A549 (cell line): ENCODE data around the gene ARAP1. TPM values are rescaled to one million over a fixed set of nuclear protein-coding genes. Genes with fewer than 3 reads are reported as not detected.

Source experiments
- ATAC-seq, 2 experiments: fragments of 200-7000 bp in 1 of 2; fragments of >200 bp in 1 of 2; cut with Nextera tagmentation in 1 of 2; cut with Tn5 transposase in 1 of 2; 3 replicates each; pipeline versions ENCODE4 v1.8.0 to v1.9.1; 2018 to 2020; ENCODE audit warnings: mild to moderate bottlenecking in 1 of 2, moderate library complexity in 1 of 2
- CTCF ChIA-PET: fragments of 300-600 bp; sonication (Branson Sonifier 250); formaldehyde crosslinking; extraction: SDS; loops from one replicate; lab custom pipeline; 2021; ENCODE audit warnings: antibody characterized with exemption, inconsistent platforms; lab: Yijun Ruan, JAX
- POLR2A ChIA-PET: fragments of 350-600 bp; formaldehyde crosslinking; extraction: SDS; loops from one replicate; lab custom pipeline; 2021; ENCODE audit warnings: antibody characterized with exemption, inconsistent platforms; lab: Yijun Ruan, JAX
- DNase-seq, 2 experiments: peaks; one replicate each; pipeline versions ENCODE4 v3.0.0 to v3.0.0-alpha.2; 2011 to 2016; ENCODE audit warnings: low read depth in 1 of 2, low spot score in 1 of 2
- FAIRE-seq: peaks from 2 replicates; lab custom pipeline; 2011; peaks lifted over from hg19 to GRCh38; lab: Jason Lieb, UNC
- H3K27ac ChIP-seq, 2 experiments: fragments of >200 bp; sonication (Bioruptor Twin); formaldehyde crosslinking; 3 replicates each; pipeline ENCODE4 v1.5.1; 2016 to 2017
- H3K4me1 ChIP-seq: fragments of >200 bp; sonication (Bioruptor Twin); formaldehyde crosslinking; 3 replicates; pipeline ENCODE4 v1.6.1; 2016
- H3K4me2 ChIP-seq: fragments of >200 bp; sonication (Bioruptor Twin); formaldehyde crosslinking; 3 replicates; pipeline ENCODE4 v1.6.1; 2016
- H3K4me3 ChIP-seq: fragments of >200 bp; sonication (Bioruptor Twin); formaldehyde crosslinking; 3 replicates; pipeline ENCODE4 v1.5.1; 2016
- H3K9me3 ChIP-seq: fragments of >200 bp; sonication (Bioruptor Twin); formaldehyde crosslinking; 3 replicates; pipeline ENCODE4 v1.6.1; 2016
- CBX2 ChIP-seq: fragments of 200-600 bp; sonication (generic); IDR thresholded peaks from 2 replicates; pipeline ENCODE4 v1.6.1; 2016; ENCODE audit warnings: low read depth, mild to moderate bottlenecking, borderline replicate concordance
- CHD2 ChIP-seq: fragments of 150-350 bp; IDR thresholded peaks from 2 replicates; pipeline ENCODE4 v1.6.1; 2014; ENCODE audit warnings: low read length; ENCODE audit not compliant: partially characterized antibody
- EP300 ChIP-seq, 2 experiments: fragments of >200 bp; sonication (Bioruptor Twin); formaldehyde crosslinking; IDR thresholded peaks; 2 replicates in 1 of 2; 3 replicates in 1 of 2; pipeline ENCODE4 v1.6.1; 2016 to 2017
- ESRRA ChIP-seq: fragments of 150-350 bp; IDR thresholded peaks from 2 replicates; pipeline ENCODE4 v1.6.1; 2014; ENCODE audit warnings: mild to moderate bottlenecking, low read length, borderline replicate concordance
- FOSB ChIP-seq: fragments of 250-450 bp; sonication (Bioruptor Pico); IDR thresholded peaks from 2 replicates; pipeline ENCODE4 v1.5.0; 2020; ENCODE audit warnings: mild to moderate bottlenecking, moderate library complexity
- FOXS1 ChIP-seq: fragments of 250-450 bp; sonication (Bioruptor Pico); IDR thresholded peaks from 2 replicates; pipeline ENCODE4 v1.5.0; 2020; ENCODE audit warnings: mild to moderate bottlenecking, moderate library complexity
- HDAC2 ChIP-seq: fragments of 200-600 bp; sonication (generic); IDR thresholded peaks from 2 replicates; pipeline ENCODE4 v1.6.1; 2016
- HOXB13 ChIP-seq: fragments of 250-450 bp; sonication (Bioruptor Pico); IDR thresholded peaks from 2 replicates; pipeline ENCODE4 v1.5.0; 2020; ENCODE audit warnings: low read depth, mild to moderate bottlenecking, moderate library complexity
- JUNB ChIP-seq: fragments of >200 bp; sonication (Bioruptor Twin); formaldehyde crosslinking; IDR thresholded peaks from 2 replicates; pipeline ENCODE4 v1.6.1; 2016
- KDM1A ChIP-seq: fragments of 200-600 bp; sonication (generic); IDR thresholded peaks from 2 replicates; pipeline ENCODE4 v1.6.1; 2016; ENCODE audit warnings: low read depth, mild to moderate bottlenecking
- KDM5A ChIP-seq: fragments of 200-600 bp; sonication (generic); IDR thresholded peaks from 2 replicates; pipeline ENCODE4 v1.6.1; 2016; ENCODE audit warnings: antibody characterized with exemption, mild to moderate bottlenecking
- PHF8 ChIP-seq: fragments of 200-600 bp; sonication (generic); IDR thresholded peaks from 2 replicates; pipeline ENCODE4 v1.6.1; 2016; ENCODE audit warnings: low read depth, mild to moderate bottlenecking, antibody characterized with exemption, moderate library complexity, borderline replicate concordance
- POLR2A ChIP-seq: IDR thresholded peaks from 2 replicates; pipeline ENCODE4 v1.6.1; 2012; ENCODE audit warnings: mild to moderate bottlenecking, low read length
- POLR2AphosphoS2 ChIP-seq: conservative IDR thresholded peaks from 2 replicates; pipeline ENCODE4 v1.6.1; 2012; ENCODE audit warnings: low read length, improper control_type of control experiment, inconsistent platforms
- RNF2 ChIP-seq: fragments of 200-600 bp; sonication (generic); IDR thresholded peaks from 2 replicates; pipeline ENCODE4 v1.6.1; 2016; ENCODE audit warnings: low read depth, mild to moderate bottlenecking, antibody characterized with exemption, moderate library complexity, borderline replicate concordance
- TFCP2L1 ChIP-seq: fragments of 250-450 bp; sonication (Bioruptor Pico); IDR thresholded peaks from 2 replicates; pipeline ENCODE4 v1.5.0; 2021; ENCODE audit warnings: mild to moderate bottlenecking
- TP53 ChIP-seq: fragments of 250-450 bp; sonication (Bioruptor Pico); IDR thresholded peaks from 2 replicates; pipeline ENCODE4 v1.5.0; 2021; ENCODE audit warnings: mild to moderate bottlenecking, moderate library complexity
- ZFP36 ChIP-seq: fragments of 450-650 bp; IDR thresholded peaks from 2 replicates; pipeline ENCODE4 v1.6.1; 2014; ENCODE audit warnings: borderline replicate concordance; ENCODE audit not compliant: partially characterized antibody
- WGBS: methylation state at CpG from one replicate; pipeline ENCODE4 v1.1.6; 2017; ENCODE audit errors: missing lambda C conversion rate; 5-methylcytosine and 5-hydroxymethylcytosine counted together
- polyA plus RNA-seq, 4 experiments: library from polyadenylated mRNA; depleted of rRNA in 3 of 4; stranded (reverse); fragments of >200 nt; fragmentation: RNase III in 1 of 4; extraction: RNeasy Plus Mini Kit Qiagen cat#74134 plus additional on column Dnase treatment in 1 of 4; gene quantifications; 2 replicates in 3 of 4; 3 replicates in 1 of 4; pipeline ENCODE4 v1.2.3, GENCODE V29; 2011 to 2017
- TF ChIP-seq, protein P1 (sequence below): fragments of >200 bp; sonication (Bioruptor Twin); formaldehyde crosslinking; IDR thresholded peaks from 3 replicates; pipeline ENCODE4 v1.5.1; 2016
- TF ChIP-seq, protein P2 (sequence below): fragments of >200 bp; sonication (Bioruptor Twin); formaldehyde crosslinking; IDR thresholded peaks from 2 replicates; pipeline ENCODE4 v1.6.1; 2016
- TF ChIP-seq, protein P3 (sequence below): fragments of 450-650 bp; IDR thresholded peaks from 2 replicates; pipeline ENCODE4 v1.6.1; 2014; ENCODE audit warnings: antibody characterized with exemption
- TF ChIP-seq, protein P4 (sequence below): fragments of >200 bp; sonication (Bioruptor Twin); formaldehyde crosslinking; IDR thresholded peaks from 3 replicates; pipeline ENCODE4 v1.6.1; 2016

ARAP1 gene
- polyA plus RNA-seq, 2 of the 4 experiments (the other 2 are of a cell fraction): 29.5 to 30.1 TPM

DNA sequence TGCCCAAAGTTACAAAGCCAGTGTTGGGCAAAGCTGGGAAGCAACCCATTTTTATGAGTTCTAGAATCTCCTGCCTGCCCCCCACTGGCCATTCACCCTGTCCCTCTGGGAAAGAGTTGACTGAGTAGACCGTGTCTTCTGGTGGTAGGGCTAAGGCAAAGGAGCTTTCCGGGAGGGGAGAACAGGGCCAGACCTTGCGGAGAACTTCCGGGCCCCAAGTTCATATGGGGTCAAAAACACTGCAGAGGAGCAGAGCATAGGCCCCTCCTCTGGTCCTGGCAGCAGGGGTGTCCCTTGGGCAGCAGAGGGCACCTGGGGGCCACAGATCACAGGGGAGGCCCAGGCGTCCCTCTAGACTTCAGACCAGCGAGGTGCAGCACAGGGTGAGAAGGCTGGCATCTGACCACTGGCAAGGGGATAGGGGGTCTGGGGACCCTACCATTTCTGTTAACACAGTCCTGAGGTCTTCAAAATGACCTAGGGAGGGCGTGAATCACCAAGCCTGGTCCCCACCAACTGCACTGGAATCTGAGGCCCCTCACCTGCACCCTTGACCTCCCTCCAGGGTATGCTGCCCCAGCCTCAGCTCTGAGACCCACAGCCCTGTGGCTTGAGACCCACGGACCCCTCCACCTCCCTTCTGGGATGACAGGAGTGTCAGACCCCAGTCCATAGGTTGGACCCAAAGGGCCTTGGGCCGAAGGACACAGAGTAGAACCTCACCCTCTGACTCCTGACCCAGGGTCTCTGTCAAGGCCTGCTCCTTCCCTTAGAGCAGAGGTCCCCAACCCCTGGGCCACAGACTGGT is 1.3 kb upstream of the ARAP1 start:
- Histone ChIP-seq H3K4me1 (peaks cover 27% of the 10 kb centered on the region), H3K4me2 (no peak overlapping the region; the same call in 2 of the 3 replicates), H3K9me3 (no peaks in the 10 kb centered on the region), H3K27ac (peak overlapping the region in 1 of 2 experiments; percentile 91; a peak in 2 of 6 replicates), H3K4me3 (no peak overlapping the region)
- ChIA-PET CTCF (interaction anchor here (1.1 to 1.9 kb wide), 4 partner anchors 10 to 40 kb away, joined by 3 to 14 read pairs (median 5); partner anchors contain the start of gene STARD10), POLR2A (no interaction called here)
- ATAC-seq: peak in 1 of 2 experiments; percentile 5; a peak in 3 of 6 replicates
- DNase-seq: no peak
- WGBS: 85% methylated on average over 9 of the region's 9 CpGs
- FAIRE-seq: no peak
- TF ChIP-seq POLR2A: no peak
- no peak for TF ChIP-seq KDM1A
- TF ChIP-seq, protein P1, sequence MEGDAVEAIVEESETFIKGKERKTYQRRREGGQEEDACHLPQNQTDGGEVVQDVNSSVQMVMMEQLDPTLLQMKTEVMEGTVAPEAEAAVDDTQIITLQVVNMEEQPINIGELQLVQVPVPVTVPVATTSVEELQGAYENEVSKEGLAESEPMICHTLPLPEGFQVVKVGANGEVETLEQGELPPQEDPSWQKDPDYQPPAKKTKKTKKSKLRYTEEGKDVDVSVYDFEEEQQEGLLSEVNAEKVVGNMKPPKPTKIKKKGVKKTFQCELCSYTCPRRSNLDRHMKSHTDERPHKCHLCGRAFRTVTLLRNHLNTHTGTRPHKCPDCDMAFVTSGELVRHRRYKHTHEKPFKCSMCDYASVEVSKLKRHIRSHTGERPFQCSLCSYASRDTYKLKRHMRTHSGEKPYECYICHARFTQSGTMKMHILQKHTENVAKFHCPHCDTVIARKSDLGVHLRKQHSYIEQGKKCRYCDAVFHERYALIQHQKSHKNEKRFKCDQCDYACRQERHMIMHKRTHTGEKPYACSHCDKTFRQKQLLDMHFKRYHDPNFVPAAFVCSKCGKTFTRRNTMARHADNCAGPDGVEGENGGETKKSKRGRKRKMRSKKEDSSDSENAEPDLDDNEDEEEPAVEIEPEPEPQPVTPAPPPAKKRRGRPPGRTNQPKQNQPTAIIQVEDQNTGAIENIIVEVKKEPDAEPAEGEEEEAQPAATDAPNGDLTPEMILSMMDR: 0 out of 3 replicates have a peak, but pooled peaks have one; percentile 5
- no peak for TF ChIP-seq POLR2AphosphoS2

DNA sequence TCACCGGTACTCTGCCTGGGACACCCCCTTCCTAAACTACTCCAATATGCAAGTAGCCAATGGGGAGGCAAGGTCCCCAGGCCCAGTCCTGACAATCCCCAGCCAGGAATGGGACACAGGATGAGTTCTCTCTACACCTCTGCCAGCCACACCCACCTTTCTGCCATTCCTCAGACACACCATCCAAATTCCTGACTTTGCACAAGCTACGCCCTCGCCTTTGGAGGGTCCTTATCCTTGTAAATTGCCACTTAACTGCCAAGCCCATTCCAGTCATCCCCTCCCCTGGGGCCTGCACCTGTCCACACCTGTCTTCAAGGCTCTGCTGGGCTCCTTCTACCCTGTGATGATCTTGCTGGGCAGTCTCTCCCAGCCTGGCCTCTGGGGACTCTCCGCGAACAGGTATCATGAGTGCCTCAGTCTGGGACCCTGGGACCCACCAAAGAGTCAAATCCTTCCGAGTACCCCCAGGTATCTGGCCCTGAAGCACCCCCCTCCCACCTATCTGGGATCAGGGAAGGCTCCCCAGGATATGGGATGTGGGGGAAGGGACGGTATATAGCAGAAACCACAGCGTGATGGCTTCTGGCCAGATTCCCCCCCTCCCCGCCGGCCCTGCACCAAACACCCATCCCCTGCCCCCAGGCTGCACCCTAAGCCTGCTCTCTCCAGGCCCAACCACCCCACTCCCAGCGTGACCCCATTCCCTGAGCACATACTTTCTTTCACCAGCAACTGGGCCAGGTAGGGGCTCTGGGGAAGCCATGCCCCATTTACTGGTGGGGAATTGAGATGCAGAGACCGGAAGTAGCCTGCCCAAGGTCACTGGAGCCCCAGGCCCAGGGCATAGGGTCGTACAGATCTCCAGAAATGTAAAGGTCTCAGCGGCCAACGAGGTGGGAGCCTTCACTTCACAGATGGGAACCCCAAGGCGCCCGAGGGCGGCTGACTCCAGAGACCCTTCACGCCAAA is 806 bp downstream of the ARAP1 start:
- peak overlapping the region; percentile 91 to 93 for H3K27ac ChIP-seq
- ChIA-PET CTCF (interaction anchor here (1.6 to 1.7 kb wide), 2 partner anchors 26 to 41 kb away, joined by 6 read pairs; no protein-coding TSS in a partner anchor), POLR2A (no interaction called here)
- H3K4me1 ChIP-seq: peaks cover 19% of the 10 kb centered on the region
- ATAC-seq (peak in 1 of 2 experiments; percentile 4; a peak in 3 of 6 replicates), DNase-seq (no peak), FAIRE-seq (no peak)
- 47% methylated on average over 13 of the region's 19 CpGs for WGBS
- peak overlapping the region; percentile 96 for H3K4me2 ChIP-seq
- TF ChIP-seq JUNB (no peak), EP300 (IDR thresholded peaks at IDR 0.05) (no peak), PHF8 (no peak), TFCP2L1 (CRISPR knock-in tag) (no peak), ZFP36 (no peak), FOXS1 (CRISPR knock-in tag) (no peak), ESRRA (no peak), RNF2 (no peak), HDAC2 (no peak), CHD2 (no peak), CBX2 (no peak), FOSB (CRISPR knock-in tag) (no peak), HOXB13 (CRISPR knock-in tag) (no peak), KDM5A (no peak), TP53 (CRISPR knock-in tag) (no peak)
- TF ChIP-seq, protein P2, sequence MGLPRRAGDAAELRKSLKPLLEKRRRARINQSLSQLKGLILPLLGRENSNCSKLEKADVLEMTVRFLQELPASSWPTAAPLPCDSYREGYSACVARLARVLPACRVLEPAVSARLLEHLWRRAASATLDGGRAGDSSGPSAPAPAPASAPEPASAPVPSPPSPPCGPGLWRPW: no peak
- TF ChIP-seq, protein P3, sequence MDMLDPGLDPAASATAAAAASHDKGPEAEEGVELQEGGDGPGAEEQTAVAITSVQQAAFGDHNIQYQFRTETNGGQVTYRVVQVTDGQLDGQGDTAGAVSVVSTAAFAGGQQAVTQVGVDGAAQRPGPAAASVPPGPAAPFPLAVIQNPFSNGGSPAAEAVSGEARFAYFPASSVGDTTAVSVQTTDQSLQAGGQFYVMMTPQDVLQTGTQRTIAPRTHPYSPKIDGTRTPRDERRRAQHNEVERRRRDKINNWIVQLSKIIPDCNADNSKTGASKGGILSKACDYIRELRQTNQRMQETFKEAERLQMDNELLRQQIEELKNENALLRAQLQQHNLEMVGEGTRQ: no peak
- TF ChIP-seq, protein P4, sequence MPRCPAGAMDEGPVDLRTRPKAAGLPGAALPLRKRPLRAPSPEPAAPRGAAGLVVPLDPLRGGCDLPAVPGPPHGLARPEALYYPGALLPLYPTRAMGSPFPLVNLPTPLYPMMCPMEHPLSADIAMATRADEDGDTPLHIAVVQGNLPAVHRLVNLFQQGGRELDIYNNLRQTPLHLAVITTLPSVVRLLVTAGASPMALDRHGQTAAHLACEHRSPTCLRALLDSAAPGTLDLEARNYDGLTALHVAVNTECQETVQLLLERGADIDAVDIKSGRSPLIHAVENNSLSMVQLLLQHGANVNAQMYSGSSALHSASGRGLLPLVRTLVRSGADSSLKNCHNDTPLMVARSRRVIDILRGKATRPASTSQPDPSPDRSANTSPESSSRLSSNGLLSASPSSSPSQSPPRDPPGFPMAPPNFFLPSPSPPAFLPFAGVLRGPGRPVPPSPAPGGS: no peak
- no peaks in the 10 kb centered on the region for H3K9me3 ChIP-seq
- H3K4me3 ChIP-seq: peak overlapping the region; percentile 97
